ENCODE results near the gene BAZ1B. TPM values are rescaled to one million over a fixed set of nuclear protein-coding genes. Genes with fewer than 3 reads are reported as not detected.

Gene BAZ1B
- total and polyA plus RNA-seq, 12 donors: 14.5 to 65.5 (median 43.7) TPM

DNA sequence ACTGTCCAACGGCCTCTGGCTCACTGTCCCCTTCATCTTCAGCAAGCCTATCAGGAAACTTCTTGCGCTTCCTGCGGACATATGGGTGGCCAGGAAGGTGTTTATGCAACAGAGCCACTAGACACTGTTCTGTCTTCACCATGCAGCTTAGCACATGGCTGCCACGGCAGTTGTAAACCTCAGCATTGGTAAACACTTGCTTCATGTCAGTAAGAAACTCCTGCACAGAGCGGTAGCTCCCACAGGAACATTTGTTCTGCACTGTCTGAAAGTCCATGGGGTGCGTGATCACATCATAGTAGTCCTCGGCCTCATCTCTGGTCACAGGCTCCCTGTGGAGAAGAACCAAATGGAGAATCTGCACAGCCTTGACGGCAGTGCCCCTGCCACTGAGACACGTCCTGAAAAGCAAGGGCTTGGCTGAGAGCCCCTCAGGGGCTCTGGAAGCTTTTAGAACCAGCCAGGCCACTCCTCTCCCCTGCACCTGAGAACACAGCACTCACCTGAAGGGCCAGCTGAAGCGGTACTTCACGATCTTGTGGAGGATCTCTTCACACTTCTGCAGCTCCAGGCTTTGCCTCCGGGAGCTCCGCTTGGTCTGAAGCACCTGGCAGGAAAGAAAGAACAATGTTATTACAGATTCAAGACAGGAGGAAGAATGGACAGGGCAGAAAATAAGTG lies 79.7 kb downstream of the BAZ1B start:
- Histone ChIP-seq H3K9me3 (replicated peaks in 1 of 3) (no peaks in the 10 kb centered on the region), H3K27ac (no peak overlapping the region), H3K4me1 (replicated peaks in 1 of 2) (no peaks in the 10 kb centered on the region), H3K36me3 (replicated peaks in 1 of 2) (peaks cover 0 to 70% of the 10 kb centered on the region in 2 donors), H3K4me3 (no peak overlapping the region), H3K27me3 (no peaks in the 10 kb centered on the region)
- DNase-seq: no peak
- no peak for TF ChIP-seq POLR2A (IDR thresholded peaks at IDR 0.05)
- TF ChIP-seq, protein P1, sequence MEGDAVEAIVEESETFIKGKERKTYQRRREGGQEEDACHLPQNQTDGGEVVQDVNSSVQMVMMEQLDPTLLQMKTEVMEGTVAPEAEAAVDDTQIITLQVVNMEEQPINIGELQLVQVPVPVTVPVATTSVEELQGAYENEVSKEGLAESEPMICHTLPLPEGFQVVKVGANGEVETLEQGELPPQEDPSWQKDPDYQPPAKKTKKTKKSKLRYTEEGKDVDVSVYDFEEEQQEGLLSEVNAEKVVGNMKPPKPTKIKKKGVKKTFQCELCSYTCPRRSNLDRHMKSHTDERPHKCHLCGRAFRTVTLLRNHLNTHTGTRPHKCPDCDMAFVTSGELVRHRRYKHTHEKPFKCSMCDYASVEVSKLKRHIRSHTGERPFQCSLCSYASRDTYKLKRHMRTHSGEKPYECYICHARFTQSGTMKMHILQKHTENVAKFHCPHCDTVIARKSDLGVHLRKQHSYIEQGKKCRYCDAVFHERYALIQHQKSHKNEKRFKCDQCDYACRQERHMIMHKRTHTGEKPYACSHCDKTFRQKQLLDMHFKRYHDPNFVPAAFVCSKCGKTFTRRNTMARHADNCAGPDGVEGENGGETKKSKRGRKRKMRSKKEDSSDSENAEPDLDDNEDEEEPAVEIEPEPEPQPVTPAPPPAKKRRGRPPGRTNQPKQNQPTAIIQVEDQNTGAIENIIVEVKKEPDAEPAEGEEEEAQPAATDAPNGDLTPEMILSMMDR (IDR thresholded peaks at IDR 0.05): no peak
- intact Hi-C loops (cut with DNase I): no loop called here
- 81 to 94% (median 86%) methylated on average over 8 to 13 of the region's 13 CpGs for WGBS, 4 donors

DNA sequence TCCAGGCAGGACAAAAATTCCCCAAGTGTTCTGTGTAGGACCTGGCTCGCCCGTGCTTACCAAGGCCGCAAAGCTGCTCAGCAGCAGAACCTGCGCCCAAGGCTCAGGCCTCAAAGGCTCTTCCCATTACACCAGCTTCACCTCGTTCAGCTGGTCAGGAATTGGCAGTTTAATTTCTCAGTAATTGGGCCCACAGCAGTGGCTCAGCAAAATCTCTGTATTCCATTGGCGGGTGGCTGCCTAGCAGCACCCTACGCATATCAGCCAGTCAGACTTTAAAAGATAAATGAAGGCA lies 82.7 kb downstream of the BAZ1B start:
- WGBS, 4 donors: 90 to 93% (median 91%) methylated on average over 5 to 7 of the region's 7 CpGs
- H3K4me1 ChIP-seq (replicated peaks in 1 of 2): no peaks in the 10 kb centered on the region
- H3K36me3 ChIP-seq (replicated peaks in 1 of 2): peaks cover 0 to 40% of the 10 kb centered on the region in 2 donors
- no peaks in the 10 kb centered on the region for H3K9me3 ChIP-seq (replicated peaks in 1 of 3)
- peak overlapping the region in 1 of 5 donors; percentile 52 for H3K27ac ChIP-seq
- no peak overlapping the region for H3K4me3 ChIP-seq
- TF ChIP-seq, protein P1 (IDR thresholded peaks at IDR 0.05): no peak
- TF ChIP-seq POLR2A (IDR thresholded peaks at IDR 0.05): no peak
- H3K27me3 ChIP-seq: no peaks in the 10 kb centered on the region
- intact Hi-C loops (cut with DNase I): loop anchor here in 1 of 2 donors (5.0 kb wide), 1 partner anchor 107 kb away; no protein-coding TSS in a partner anchor
- DNase-seq: no peak

DNA sequence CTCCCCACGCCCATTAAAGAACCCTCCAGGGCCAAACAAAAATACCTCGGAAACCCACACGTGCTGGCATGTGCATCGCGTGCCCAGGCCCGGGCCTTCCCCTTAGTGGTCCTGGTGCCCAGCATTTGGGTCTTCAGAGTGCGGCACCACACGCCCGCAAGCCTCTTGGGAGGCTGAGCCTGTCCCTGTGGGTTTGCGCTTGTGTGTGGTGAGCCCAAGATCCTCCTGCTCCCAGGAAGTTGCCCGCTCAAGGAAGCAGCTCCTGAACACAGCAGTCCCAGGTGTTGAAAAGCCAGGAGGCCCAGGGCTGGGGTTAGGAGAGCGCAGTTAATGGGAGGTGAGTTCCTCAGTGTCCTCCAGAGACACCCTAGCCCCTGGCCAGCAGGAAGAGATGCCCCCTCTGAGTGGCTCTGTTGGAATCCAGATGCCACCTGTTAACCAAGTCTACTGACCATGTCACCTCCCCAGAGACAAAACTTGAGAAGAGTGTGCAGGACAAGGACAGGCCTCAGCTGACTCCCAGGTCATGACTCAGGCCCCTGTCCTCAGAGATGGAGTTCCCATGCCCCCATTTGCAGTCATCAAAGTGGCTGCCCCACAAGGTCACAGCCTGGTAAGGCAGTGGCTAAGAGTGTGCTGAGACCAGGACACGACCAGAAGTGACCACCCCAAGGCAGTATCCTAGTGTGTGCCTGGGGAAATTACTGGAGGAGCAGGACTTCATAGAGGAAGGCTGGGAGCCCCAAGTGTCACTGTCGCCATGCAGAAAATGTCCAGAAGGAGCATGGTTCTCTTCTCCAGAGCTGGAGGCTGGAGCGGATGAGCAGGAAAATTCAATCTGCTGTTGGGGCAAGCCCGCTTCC lies 83.3 kb downstream of the BAZ1B start:
- H3K4me1 ChIP-seq (replicated peaks in 1 of 2): no peaks in the 10 kb centered on the region
- no peak for TF ChIP-seq POLR2A (IDR thresholded peaks at IDR 0.05)
- TF ChIP-seq, protein P1 (IDR thresholded peaks at IDR 0.05): no peak
- peaks cover 0 to 34% of the 10 kb centered on the region in 2 donors for H3K36me3 ChIP-seq (replicated peaks in 1 of 2)
- intact Hi-C loops (cut with DNase I): loop anchor here in 1 of 2 donors (5.0 kb wide), 1 partner anchor 106 kb away; no protein-coding TSS in a partner anchor
- WGBS, 4 donors: 83 to 86% (median 85%) methylated on average over 15 to 16 of the region's 16 CpGs
- no peaks in the 10 kb centered on the region for H3K27me3 ChIP-seq
- H3K27ac ChIP-seq: peak overlapping the region in 1 of 5 donors; percentile 52
- H3K4me3 ChIP-seq: no peak overlapping the region
- no peaks in the 10 kb centered on the region for H3K9me3 ChIP-seq (replicated peaks in 1 of 3)
- peak in 6 of 7 donors; percentile 49 to 56 (median 54) for DNase-seq

Data from adrenal gland (tissue), 12 donors.